ENCODE measurements around the gene SHC3. TPM values are rescaled to one million over a fixed set of nuclear protein-coding genes. Genes with fewer than 3 reads are reported as not detected.

Gene SHC3
- total RNA-seq, 2 experiments from 2014 or later = not detected

DNA sequence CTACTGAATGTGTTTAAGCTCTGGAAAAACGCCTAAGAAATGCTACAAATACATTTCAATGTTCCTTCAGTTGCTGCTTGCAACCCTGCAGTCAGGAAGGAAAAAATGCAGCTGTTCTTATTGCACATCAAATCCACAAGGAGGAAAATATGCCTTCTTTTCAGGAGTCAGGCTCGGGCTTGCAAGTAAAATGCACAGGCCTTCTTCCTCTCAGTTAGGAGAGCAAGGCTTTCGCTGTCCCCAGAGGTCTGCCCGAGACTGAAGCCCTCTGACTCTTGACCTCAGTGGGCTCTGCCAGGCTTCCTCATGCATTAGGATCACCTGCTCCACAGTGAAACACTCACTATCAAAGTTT is 899 bp upstream of the SHC3 start:
- Mint-ChIP-seq H3K27ac (no peak overlapping the region), H3K9me3 (no peaks in the 10 kb centered on the region), H3K4me1 (ENCODE audit: low read depth) (peaks cover 13% of the 10 kb centered on the region), H3K4me3 (peak overlapping the region; percentile 60), H3K27me3 (peaks cover 64% of the 10 kb centered on the region), H3K36me3 (ENCODE audit: low read depth) (no peaks in the 10 kb centered on the region)
- ATAC-seq (ENCODE audit: poor library complexity) (no peak), DNase-seq (no peak)
- Histone ChIP-seq H3K4me3 (ENCODE audit: low read length) (no peak overlapping the region), H3K4me1 (ENCODE audit: insufficient read depth, low read length) (peaks cover 14% of the 10 kb centered on the region), H3K9me3 (ENCODE audit: control insufficient read depth in 1 of 2, insufficient read depth in 1 of 2, low read length in 2 of 2) (no peaks in the 10 kb centered on the region), H3K27ac (ENCODE audit: low read depth in 1 of 2, low read length in 2 of 2) (no peak overlapping the region), H3K36me3 (ENCODE audit: insufficient read depth, low read length) (no peaks in the 10 kb centered on the region), H3K27me3 (ENCODE audit: control insufficient read depth in 1 of 2, insufficient read depth in 2 of 2, low read length in 2 of 2) (peaks cover 32 to 56% of the 10 kb centered on the region in 2 experiments)
- POLR2A ChIA-PET = interaction anchor here (0.6 kb wide), 1 partner anchor 9 kb away, joined by 3 read pairs; no protein-coding TSS in a partner anchor
- CTCF ChIA-PET = no interaction called here
- TF ChIP-seq, protein P1, sequence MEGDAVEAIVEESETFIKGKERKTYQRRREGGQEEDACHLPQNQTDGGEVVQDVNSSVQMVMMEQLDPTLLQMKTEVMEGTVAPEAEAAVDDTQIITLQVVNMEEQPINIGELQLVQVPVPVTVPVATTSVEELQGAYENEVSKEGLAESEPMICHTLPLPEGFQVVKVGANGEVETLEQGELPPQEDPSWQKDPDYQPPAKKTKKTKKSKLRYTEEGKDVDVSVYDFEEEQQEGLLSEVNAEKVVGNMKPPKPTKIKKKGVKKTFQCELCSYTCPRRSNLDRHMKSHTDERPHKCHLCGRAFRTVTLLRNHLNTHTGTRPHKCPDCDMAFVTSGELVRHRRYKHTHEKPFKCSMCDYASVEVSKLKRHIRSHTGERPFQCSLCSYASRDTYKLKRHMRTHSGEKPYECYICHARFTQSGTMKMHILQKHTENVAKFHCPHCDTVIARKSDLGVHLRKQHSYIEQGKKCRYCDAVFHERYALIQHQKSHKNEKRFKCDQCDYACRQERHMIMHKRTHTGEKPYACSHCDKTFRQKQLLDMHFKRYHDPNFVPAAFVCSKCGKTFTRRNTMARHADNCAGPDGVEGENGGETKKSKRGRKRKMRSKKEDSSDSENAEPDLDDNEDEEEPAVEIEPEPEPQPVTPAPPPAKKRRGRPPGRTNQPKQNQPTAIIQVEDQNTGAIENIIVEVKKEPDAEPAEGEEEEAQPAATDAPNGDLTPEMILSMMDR (IDR thresholded peaks at IDR 0.05) = no peak
- intact Hi-C loops (cut with DNase I, micrococcal nuclease) = no loop called here

DNA sequence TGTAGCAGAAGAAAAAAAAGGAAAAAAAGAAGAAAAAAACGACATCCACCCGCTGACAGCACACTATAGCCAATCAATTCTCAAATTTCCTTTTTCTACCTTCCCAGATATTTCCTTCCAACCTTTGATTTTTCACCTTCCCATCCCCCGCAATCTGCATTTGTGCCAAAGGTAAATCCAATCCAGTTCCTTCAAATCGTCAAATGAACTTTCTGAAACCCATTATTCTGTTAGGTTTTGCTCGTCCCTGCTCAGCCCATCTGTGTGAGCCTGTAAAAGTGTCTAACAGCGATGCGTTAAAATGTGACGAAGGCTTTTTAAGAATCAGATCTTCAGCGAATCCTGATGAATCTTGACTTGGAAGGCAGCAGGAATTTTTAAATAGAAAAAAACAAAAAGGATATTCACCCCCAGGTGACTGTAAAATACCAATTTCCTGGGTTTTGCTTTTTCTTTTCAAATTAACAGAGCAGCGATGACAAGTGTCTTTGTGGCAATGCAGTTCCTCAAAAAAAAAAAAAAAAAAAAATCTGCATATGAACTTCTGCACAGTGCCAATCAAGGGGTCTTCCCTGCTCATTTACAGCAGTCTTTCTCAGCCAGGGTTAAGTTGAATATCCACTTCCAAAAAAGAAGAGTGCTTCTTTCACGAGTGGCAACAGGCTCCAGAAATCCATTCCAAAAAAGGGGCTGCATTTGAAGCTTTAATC is 367 bp upstream of the SHC3 start:
- ATAC-seq (ENCODE audit: poor library complexity) (no peak), DNase-seq (no peak)
- H3K4me1 ChIP-seq (ENCODE audit: insufficient read depth, low read length) = peaks cover 14% of the 10 kb centered on the region
- H3K36me3 ChIP-seq (ENCODE audit: insufficient read depth, low read length) = no peaks in the 10 kb centered on the region
- H3K9me3 ChIP-seq (ENCODE audit: control insufficient read depth in 1 of 2, insufficient read depth in 1 of 2, low read length in 2 of 2) = no peaks in the 10 kb centered on the region
- no peak overlapping the region for H3K4me3 Mint-ChIP-seq
- intact Hi-C loops (cut with DNase I, micrococcal nuclease) = no loop called here
- no peak overlapping the region for H3K27ac Mint-ChIP-seq
- H3K9me3 Mint-ChIP-seq = no peaks in the 10 kb centered on the region
- H3K27ac ChIP-seq (ENCODE audit: low read depth in 1 of 2, low read length in 2 of 2) = no peak overlapping the region
- ChIA-PET POLR2A (no interaction called here), CTCF (no interaction called here)
- TF ChIP-seq, protein P1 (IDR thresholded peaks at IDR 0.05) = no peak
- H3K27me3 Mint-ChIP-seq = peaks cover 62% of the 10 kb centered on the region
- H3K36me3 Mint-ChIP-seq (ENCODE audit: low read depth) = no peaks in the 10 kb centered on the region
- H3K4me1 Mint-ChIP-seq (ENCODE audit: low read depth) = peaks cover 13% of the 10 kb centered on the region
- peaks cover 35 to 60% of the 10 kb centered on the region in 2 experiments for H3K27me3 ChIP-seq (ENCODE audit: control insufficient read depth in 1 of 2, insufficient read depth in 2 of 2, low read length in 2 of 2)
- no peak overlapping the region for H3K4me3 ChIP-seq (ENCODE audit: low read length)

DNA sequence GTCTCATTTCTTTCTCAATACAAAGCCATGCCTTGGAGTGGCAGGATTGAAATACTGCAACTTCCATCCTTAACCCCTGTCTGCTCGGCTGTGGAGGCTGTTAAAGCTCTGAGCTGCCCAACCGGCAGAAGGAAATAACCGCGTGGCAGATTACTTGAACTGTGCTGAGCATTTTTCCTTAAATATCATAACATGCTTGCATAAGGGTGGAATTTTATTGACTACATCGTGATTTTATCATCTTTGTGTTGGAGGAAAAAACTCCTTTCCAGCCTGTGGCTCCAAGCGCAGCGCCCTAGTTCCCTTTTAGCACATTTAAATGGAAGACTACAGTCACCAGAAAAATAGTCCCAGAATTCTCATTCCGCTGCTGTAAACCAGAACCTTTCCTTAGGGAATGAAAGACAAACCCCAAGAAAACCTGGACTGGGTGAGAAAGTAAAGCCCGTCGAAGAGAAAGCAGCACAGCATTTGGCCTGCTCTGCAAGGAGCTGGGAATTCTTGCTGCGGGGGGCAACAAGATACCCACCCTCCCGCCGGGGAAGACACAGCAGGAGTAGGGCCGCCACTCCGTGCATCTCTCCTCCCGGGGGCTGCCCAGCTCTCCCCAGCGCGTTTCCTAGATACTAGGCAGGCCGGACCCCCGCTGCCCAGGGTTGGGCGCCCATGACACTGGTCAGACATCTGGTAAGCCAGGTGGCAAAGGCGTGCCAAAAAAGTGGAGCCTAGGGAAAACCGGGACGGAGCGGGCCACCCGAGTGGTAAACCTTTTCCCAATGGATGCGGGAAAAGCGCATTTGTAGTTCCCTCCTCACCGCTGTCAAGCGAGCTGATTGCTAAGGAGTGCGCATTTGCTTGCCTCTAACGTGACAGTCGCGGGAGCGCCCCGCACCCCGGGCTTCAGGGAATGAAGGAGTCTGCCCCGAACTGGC is 1.3 kb downstream of the SHC3 start:
- TF ChIP-seq, protein P1 (IDR thresholded peaks at IDR 0.05) = no peak
- H3K27me3 ChIP-seq (ENCODE audit: control insufficient read depth in 1 of 2, insufficient read depth in 2 of 2, low read length in 2 of 2) = peaks cover 37 to 72% of the 10 kb centered on the region in 2 experiments
- intact Hi-C loops (cut with DNase I, micrococcal nuclease) = no loop called here
- H3K9me3 Mint-ChIP-seq = no peaks in the 10 kb centered on the region
- DNase-seq (no peak), ATAC-seq (ENCODE audit: poor library complexity) (no peak)
- peaks cover 14% of the 10 kb centered on the region for H3K4me1 ChIP-seq (ENCODE audit: insufficient read depth, low read length)
- H3K27ac ChIP-seq (ENCODE audit: low read depth in 1 of 2, low read length in 2 of 2) = no peak overlapping the region
- H3K4me1 Mint-ChIP-seq (ENCODE audit: low read depth) = peaks cover 13% of the 10 kb centered on the region
- H3K36me3 Mint-ChIP-seq (ENCODE audit: low read depth) = no peaks in the 10 kb centered on the region
- no peak overlapping the region for H3K4me3 Mint-ChIP-seq
- peaks cover 69% of the 10 kb centered on the region for H3K27me3 Mint-ChIP-seq
- H3K4me3 ChIP-seq (ENCODE audit: low read length) = no peak overlapping the region
- POLR2A ChIA-PET = no interaction called here
- no peaks in the 10 kb centered on the region for H3K9me3 ChIP-seq (ENCODE audit: control insufficient read depth in 1 of 2, insufficient read depth in 1 of 2, low read length in 2 of 2)
- H3K27ac Mint-ChIP-seq = no peak overlapping the region
- CTCF ChIA-PET = no interaction called here
- H3K36me3 ChIP-seq (ENCODE audit: insufficient read depth, low read length) = no peaks in the 10 kb centered on the region

Data from CD4-positive, alpha-beta T cell (primary cell).